ENCODE measurements around the gene SMAD6. TPM values are rescaled to one million over a fixed set of nuclear protein-coding genes. Genes with fewer than 3 reads are reported as not detected.

Gene SMAD6
- total and polyA plus RNA-seq, 2 experiments from 2014 or later, result 1.6 to 15.7 TPM

GRCh38 chr15:66672867-66673266 lies 29.2 kb upstream of the SMAD6 start (continued):
- TF ChIP-seq, protein P1, sequence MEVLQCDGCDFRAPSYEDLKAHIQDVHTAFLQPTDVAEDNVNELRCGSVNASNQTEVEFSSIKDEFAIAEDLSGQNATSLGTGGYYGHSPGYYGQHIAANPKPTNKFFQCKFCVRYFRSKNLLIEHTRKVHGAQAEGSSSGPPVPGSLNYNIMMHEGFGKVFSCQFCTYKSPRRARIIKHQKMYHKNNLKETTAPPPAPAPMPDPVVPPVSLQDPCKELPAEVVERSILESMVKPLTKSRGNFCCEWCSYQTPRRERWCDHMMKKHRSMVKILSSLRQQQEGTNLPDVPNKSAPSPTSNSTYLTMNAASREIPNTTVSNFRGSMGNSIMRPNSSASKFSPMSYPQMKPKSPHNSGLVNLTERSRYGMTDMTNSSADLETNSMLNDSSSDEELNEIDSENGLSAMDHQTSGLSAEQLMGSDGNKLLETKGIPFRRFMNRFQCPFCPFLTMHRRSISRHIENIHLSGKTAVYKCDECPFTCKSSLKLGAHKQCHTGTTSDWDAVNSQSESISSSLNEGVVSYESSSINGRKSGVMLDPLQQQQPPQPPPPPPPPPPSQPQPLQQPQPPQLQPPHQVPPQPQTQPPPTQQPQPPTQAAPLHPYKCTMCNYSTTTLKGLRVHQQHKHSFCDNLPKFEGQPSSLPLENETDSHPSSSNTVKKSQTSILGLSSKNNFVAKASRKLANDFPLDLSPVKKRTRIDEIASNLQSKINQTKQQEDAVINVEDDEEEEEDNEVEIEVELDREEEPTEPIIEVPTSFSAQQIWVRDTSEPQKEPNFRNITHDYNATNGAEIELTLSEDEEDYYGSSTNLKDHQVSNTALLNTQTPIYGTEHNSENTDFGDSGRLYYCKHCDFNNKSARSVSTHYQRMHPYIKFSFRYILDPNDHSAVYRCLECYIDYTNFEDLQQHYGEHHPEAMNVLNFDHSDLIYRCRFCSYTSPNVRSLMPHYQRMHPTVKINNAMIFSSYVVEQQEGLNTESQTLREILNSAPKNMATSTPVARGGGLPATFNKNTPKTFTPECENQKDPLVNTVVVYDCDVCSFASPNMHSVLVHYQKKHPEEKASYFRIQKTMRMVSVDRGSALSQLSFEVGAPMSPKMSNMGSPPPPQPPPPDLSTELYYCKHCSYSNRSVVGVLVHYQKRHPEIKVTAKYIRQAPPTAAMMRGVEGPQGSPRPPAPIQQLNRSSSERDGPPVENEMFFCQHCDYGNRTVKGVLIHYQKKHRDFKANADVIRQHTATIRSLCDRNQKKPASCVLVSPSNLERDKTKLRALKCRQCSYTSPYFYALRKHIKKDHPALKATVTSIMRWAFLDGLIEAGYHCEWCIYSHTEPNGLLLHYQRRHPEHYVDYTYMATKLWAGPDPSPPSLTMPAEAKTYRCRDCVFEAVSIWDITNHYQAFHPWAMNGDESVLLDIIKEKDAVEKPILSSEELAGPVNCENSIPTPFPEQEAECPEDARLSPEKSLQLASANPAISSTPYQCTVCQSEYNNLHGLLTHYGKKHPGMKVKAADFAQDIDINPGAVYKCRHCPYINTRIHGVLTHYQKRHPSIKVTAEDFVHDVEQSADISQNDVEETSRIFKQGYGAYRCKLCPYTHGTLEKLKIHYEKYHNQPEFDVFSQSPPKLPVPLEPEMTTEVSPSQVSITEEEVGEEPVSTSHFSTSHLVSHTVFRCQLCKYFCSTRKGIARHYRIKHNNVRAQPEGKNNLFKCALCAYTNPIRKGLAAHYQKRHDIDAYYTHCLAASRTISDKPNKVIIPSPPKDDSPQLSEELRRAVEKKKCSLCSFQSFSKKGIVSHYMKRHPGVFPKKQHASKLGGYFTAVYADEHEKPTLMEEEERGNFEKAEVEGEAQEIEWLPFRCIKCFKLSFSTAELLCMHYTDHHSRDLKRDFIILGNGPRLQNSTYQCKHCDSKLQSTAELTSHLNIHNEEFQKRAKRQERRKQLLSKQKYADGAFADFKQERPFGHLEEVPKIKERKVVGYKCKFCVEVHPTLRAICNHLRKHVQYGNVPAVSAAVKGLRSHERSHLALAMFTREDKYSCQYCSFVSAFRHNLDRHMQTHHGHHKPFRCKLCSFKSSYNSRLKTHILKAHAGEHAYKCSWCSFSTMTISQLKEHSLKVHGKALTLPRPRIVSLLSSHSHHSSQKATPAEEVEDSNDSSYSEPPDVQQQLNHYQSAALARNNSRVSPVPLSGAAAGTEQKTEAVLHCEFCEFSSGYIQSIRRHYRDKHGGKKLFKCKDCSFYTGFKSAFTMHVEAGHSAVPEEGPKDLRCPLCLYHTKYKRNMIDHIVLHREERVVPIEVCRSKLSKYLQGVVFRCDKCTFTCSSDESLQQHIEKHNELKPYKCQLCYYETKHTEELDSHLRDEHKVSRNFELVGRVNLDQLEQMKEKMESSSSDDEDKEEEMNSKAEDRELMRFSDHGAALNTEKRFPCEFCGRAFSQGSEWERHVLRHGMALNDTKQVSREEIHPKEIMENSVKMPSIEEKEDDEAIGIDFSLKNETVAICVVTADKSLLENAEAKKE (CRISPR knock-in tag; IDR thresholded peaks at IDR 0.05), result no peak
- no peak for TF ChIP-seq ZNF114 (CRISPR knock-in tag; IDR thresholded peaks at IDR 0.05)

- ATAC-seq (peak; percentile 69), DNase-seq (ENCODE audit: low spot score) (peak; percentile 93)
- no peak overlapping the region for H3K4me3 Mint-ChIP-seq
These were observed 28.4 kb upstream of the SMAD6 start for GRCh38 chr15:66673410-66674322.

More at GRCh38 chr15:66673410-66674322, 28.4 kb upstream of the SMAD6 start:
- H3K36me3 Mint-ChIP-seq (ENCODE audit: low read depth), result no peaks in the 10 kb centered on the region
- no peaks in the 10 kb centered on the region for H3K27me3 Mint-ChIP-seq (ENCODE audit: insufficient read depth, low read depth, poor library complexity)
- H3K27me3 ChIP-seq (ENCODE audit: insufficient read depth), result no peaks in the 10 kb centered on the region
- peak overlapping the region; percentile 85; the same call in 1 of the 2 replicates for H2AFZ ChIP-seq
- no peaks in the 10 kb centered on the region for H3K79me2 ChIP-seq (replicated peaks; ENCODE audit: insufficient read depth)
- H3K4me1 ChIP-seq (ENCODE audit: insufficient read depth), result peaks cover 25% of the 10 kb centered on the region
- peaks cover 14% of the 10 kb centered on the region for H3F3A ChIP-seq (replicated peaks; ENCODE audit: low read depth)
- TF ChIP-seq POLR2AphosphoS5 (IDR thresholded peaks at IDR 0.05; ENCODE audit: low read depth) (peak; percentile 60), ZNF331 (CRISPR knock-in tag; IDR thresholded peaks at IDR 0.05; ENCODE audit: low read depth) (no peak), CREB1 (CRISPR knock-in tag; IDR thresholded peaks at IDR 0.05; ENCODE audit: low read depth) (no peak)
- H3K36me3 ChIP-seq (ENCODE audit: insufficient read depth), result no peaks in the 10 kb centered on the region
- H4K20me1 ChIP-seq (replicated peaks; ENCODE audit: insufficient read depth), result no peaks in the 10 kb centered on the region
- peak overlapping the region; percentile 69; the same call in 1 of the 2 replicates for H3K27ac ChIP-seq (ENCODE audit: low read depth)
- H3K9me2 ChIP-seq (ENCODE audit: insufficient read depth), result no peaks in the 10 kb centered on the region
- H3K4me2 ChIP-seq, result peak overlapping the region; percentile 60
- peaks cover 35% of the 10 kb centered on the region for H3K4me1 Mint-ChIP-seq
- H3K9me3 Mint-ChIP-seq, result no peaks in the 10 kb centered on the region
- no peak overlapping the region; the same call in 1 of the 2 replicates for H3K27ac Mint-ChIP-seq
- H3K4me3 ChIP-seq, result no peak overlapping the region
